WERI-Rb-1 (cell line): ENCODE results near the gene DBF4B.

Source experiments
- DNase-seq: peaks from one replicate; pipeline ENCODE4 v3.0.0-alpha.2; 2020
- H3K27ac ChIP-seq: fragments of 250-450 bp; sonication (Bioruptor Pico); 2 replicates; pipeline ENCODE4 v1.5.1; 2020; ENCODE audit warnings: mild to moderate bottlenecking, moderate library complexity
- H3K27me3 ChIP-seq: fragments of 250-450 bp; sonication (Bioruptor Pico); 2 replicates; pipeline ENCODE4 v1.5.1; 2021; ENCODE audit warnings: mild to moderate bottlenecking, low read depth, moderate library complexity; ENCODE audit not compliant: insufficient read depth, severe bottlenecking
- H3K36me3 ChIP-seq: fragments of 250-450 bp; sonication (Bioruptor Pico); 2 replicates; pipeline ENCODE4 v1.5.1; 2020; ENCODE audit warnings: mild to moderate bottlenecking, moderate library complexity
- H3K4me3 ChIP-seq: 2 replicates; pipeline ENCODE4 v1.5.1; 2011; ENCODE audit warnings: low read depth, mild to moderate bottlenecking, control low read depth, low read length
- H3K9me3 ChIP-seq: fragments of 250-450 bp; sonication (Bioruptor Pico); 2 replicates; pipeline ENCODE4 v1.5.1; 2021; ENCODE audit warnings: mild to moderate bottlenecking, moderate library complexity; ENCODE audit not compliant: severe bottlenecking
- CTCF ChIP-seq: IDR thresholded peaks from 2 replicates; pipeline ENCODE4 v1.5.1; 2011; ENCODE audit warnings: low read depth, mild to moderate bottlenecking, control low read depth, inconsistent platforms, low read length

DBF4B gene

GRCh38 chr17:44776628-44777393 is 68.3 kb downstream of the DBF4B start:
- TF ChIP-seq CTCF = no peak
- no peak overlapping the region for H3K4me3 ChIP-seq
- DNase-seq = no peak
- no peak overlapping the region for H3K27ac ChIP-seq
- no peaks in the 10 kb centered on the region for H3K27me3 ChIP-seq
- peaks cover 24% of the 10 kb centered on the region for H3K36me3 ChIP-seq
- H3K9me3 ChIP-seq = no peaks in the 10 kb centered on the region

GRCh38 chr17:44777394-44778348 is 69.2 kb downstream of the DBF4B start:
- H3K4me3 ChIP-seq = no peak overlapping the region
- H3K36me3 ChIP-seq = peaks cover 24% of the 10 kb centered on the region
- no peaks in the 10 kb centered on the region for H3K27me3 ChIP-seq
- no peak for TF ChIP-seq CTCF
- no peak overlapping the region for H3K27ac ChIP-seq
- H3K9me3 ChIP-seq = no peaks in the 10 kb centered on the region
- no peak for DNase-seq

GRCh38 chr17:44778656-44779210 is 70.3 kb downstream of the DBF4B start:
- H3K27ac ChIP-seq = peak overlapping the region; percentile 77
- DNase-seq = no peak
- H3K36me3 ChIP-seq = peaks cover 18% of the 10 kb centered on the region
- no peaks in the 10 kb centered on the region for H3K27me3 ChIP-seq
- TF ChIP-seq CTCF = no peak
- peak overlapping the region; percentile 37 for H3K4me3 ChIP-seq
- H3K9me3 ChIP-seq = no peaks in the 10 kb centered on the region

- H3K4me3 ChIP-seq = peak overlapping the region; percentile 37
- H3K9me3 ChIP-seq = no peaks in the 10 kb centered on the region
- peak; percentile 94 for DNase-seq
- peaks cover 13% of the 10 kb centered on the region for H3K36me3 ChIP-seq
- H3K27me3 ChIP-seq = no peaks in the 10 kb centered on the region
- peak overlapping the region; percentile 77 for H3K27ac ChIP-seq
- peak; percentile 92 for TF ChIP-seq CTCF
Observed at GRCh38 chr17:44779211-44780025, 71.0 kb downstream of the DBF4B start.

GRCh38 chr17:44780161-44780560 is 71.7 kb downstream of the DBF4B start:
- Histone ChIP-seq H3K27ac (no peak overlapping the region; the same call in 1 of the 2 replicates), H3K27me3 (no peaks in the 10 kb centered on the region), H3K4me3 (no peak overlapping the region), H3K36me3 (peaks cover 12% of the 10 kb centered on the region), H3K9me3 (no peaks in the 10 kb centered on the region)
- no peak for TF ChIP-seq CTCF
- no peak for DNase-seq
